H9 (cell line): ENCODE data around the gene TSPAN3. TPM values are rescaled to one million over a fixed set of nuclear protein-coding genes. Genes with fewer than 3 reads are reported as not detected.

ENCODE experiments used
- DNase-seq: peaks from one replicate; pipeline ENCODE4 v3.0.0-alpha.2; 2017
- H2AFZ ChIP-seq: one replicate; pipeline ENCODE4 v1.6.1; 2013; ENCODE audit warnings: mild to moderate bottlenecking, low read length, control low read depth, moderate library complexity
- H2AK5ac ChIP-seq: 2 replicates; pipeline ENCODE4 v1.6.1; 2013; ENCODE audit warnings: low read length, control low read depth, mixed read lengths; ENCODE audit not compliant: insufficient read length
- H2BK120ac ChIP-seq: one replicate; pipeline ENCODE4 v1.6.1; 2013; ENCODE audit warnings: low read depth, mild to moderate bottlenecking, low read length, control low read depth, inconsistent platforms; ENCODE audit not compliant: poor library complexity, severe bottlenecking
- H2BK12ac ChIP-seq: 2 replicates; pipeline ENCODE4 v1.6.1; 2013; ENCODE audit warnings: low read length, control low read depth, mixed read lengths, low read depth; ENCODE audit not compliant: insufficient read length
- H2BK15ac ChIP-seq: 2 replicates; pipeline ENCODE4 v1.6.1; 2013; ENCODE audit warnings: low read depth, low read length, control low read depth
- H2BK20ac ChIP-seq: one replicate; pipeline ENCODE4 v1.6.1; 2013; ENCODE audit warnings: low read depth, mild to moderate bottlenecking, low read length, control low read depth, inconsistent platforms; ENCODE audit not compliant: poor library complexity, severe bottlenecking
- H2BK5ac ChIP-seq: 2 replicates; pipeline ENCODE4 v1.6.1; 2013; ENCODE audit warnings: low read length, control low read depth, mixed read lengths; ENCODE audit not compliant: insufficient read length
- H3K14ac ChIP-seq: 2 replicates; pipeline ENCODE4 v1.6.1; 2013; ENCODE audit warnings: low read length, control low read depth; ENCODE audit not compliant: insufficient read depth
- H3K18ac ChIP-seq: 2 replicates; pipeline ENCODE4 v1.6.1; 2013; ENCODE audit warnings: low read depth, mild to moderate bottlenecking, mixed read lengths, low read length, control low read depth; ENCODE audit not compliant: insufficient read length
- H3K23ac ChIP-seq: 2 replicates; pipeline ENCODE4 v1.6.1; 2013; ENCODE audit warnings: low read length, control low read depth, mixed read lengths, low read depth; ENCODE audit not compliant: insufficient read length
- H3K23me2 ChIP-seq: 2 replicates; pipeline ENCODE4 v1.6.1; 2013; ENCODE audit warnings: low read depth, mild to moderate bottlenecking, mixed read lengths, low read length, control low read depth; ENCODE audit not compliant: insufficient read length, poor library complexity, severe bottlenecking
- H3K27ac ChIP-seq: 2 replicates; pipeline ENCODE4 v1.5.1; 2013; ENCODE audit warnings: low read length, control low read depth, mixed read lengths, low read depth; ENCODE audit not compliant: insufficient read length
- H3K27me3 ChIP-seq: 2 replicates; pipeline ENCODE4 v1.6.1; 2013; ENCODE audit warnings: low read length, control low read depth, inconsistent platforms; ENCODE audit not compliant: insufficient read depth
- H3K4ac ChIP-seq: 2 replicates; pipeline ENCODE4 v1.6.1; 2013; ENCODE audit warnings: low read depth, mild to moderate bottlenecking, control low read depth, inconsistent platforms, low read length, moderate library complexity
- H3K4me1 ChIP-seq: 2 replicates; pipeline ENCODE4 v1.6.1; 2013; ENCODE audit warnings: low read length, control low read depth, inconsistent platforms; ENCODE audit not compliant: insufficient read depth
- H3K4me2 ChIP-seq: 2 replicates; pipeline ENCODE4 v1.6.1; 2013; ENCODE audit warnings: low read length, control low read depth, mixed read lengths; ENCODE audit not compliant: insufficient read length, insufficient read depth
- H3K56ac ChIP-seq: 2 replicates; pipeline ENCODE4 v1.6.1; 2013; ENCODE audit warnings: low read depth, mild to moderate bottlenecking, mixed read lengths, low read length, control low read depth; ENCODE audit not compliant: insufficient read length
- H3K79me1 ChIP-seq: 2 replicates; pipeline ENCODE4 v1.6.1; 2013; ENCODE audit warnings: low read depth, mild to moderate bottlenecking, moderate library complexity, low read length, control low read depth, inconsistent platforms; ENCODE audit not compliant: insufficient read depth, poor library complexity, severe bottlenecking
- H3K79me2 ChIP-seq: 2 replicates; pipeline ENCODE4 v1.6.1; 2013; ENCODE audit warnings: low read length, control low read depth, inconsistent platforms; ENCODE audit not compliant: insufficient read depth
- H3K9ac ChIP-seq: 2 replicates; pipeline ENCODE4 v1.6.1; 2013; ENCODE audit warnings: low read length, control low read depth, mixed read lengths; ENCODE audit not compliant: insufficient read length; ENCODE audit errors: extremely low read depth
- H3K9me3 ChIP-seq: one replicate; pipeline ENCODE4 v1.6.1; 2013; ENCODE audit warnings: low read depth, low read length, inconsistent platforms; ENCODE audit not compliant: control insufficient read depth
- H3T11ph ChIP-seq: one replicate; pipeline ENCODE4 v1.6.1; 2013; ENCODE audit warnings: mild to moderate bottlenecking, low read length, control low read depth, inconsistent platforms
- H4K20me1 ChIP-seq: one replicate; pipeline ENCODE4 v1.6.1; 2013; ENCODE audit not compliant: control insufficient read depth, insufficient read length, insufficient read depth
- H4K5ac ChIP-seq: 2 replicates; pipeline ENCODE4 v1.6.1; 2013; ENCODE audit warnings: low read depth, mild to moderate bottlenecking, mixed read lengths, low read length, control low read depth; ENCODE audit not compliant: insufficient read length
- H4K8ac ChIP-seq: replicated peaks from 2 replicates; pipeline ENCODE4 v1.6.1; 2013; ENCODE audit warnings: low read length, control low read depth, mixed read lengths, low read depth; ENCODE audit not compliant: insufficient read length
- H4K91ac ChIP-seq: 2 replicates; pipeline ENCODE4 v1.6.1; 2013; ENCODE audit warnings: low read depth, mild to moderate bottlenecking, moderate library complexity, mixed read lengths, low read length, control low read depth; ENCODE audit not compliant: insufficient read length
- H3K27ac Mint-ChIP-seq, 3 experiments: 2 replicates in 2 of 3; 3 replicates in 1 of 3; pipeline ENCODE4 v1.8.0; 2020 to 2021; ENCODE audit warnings: mixed read lengths in 3 of 3, mild to moderate bottlenecking in 1 of 3, moderate library complexity in 1 of 3
- H3K27me3 Mint-ChIP-seq: 2 replicates; pipeline ENCODE4 v1.8.0; 2021; ENCODE audit warnings: low read depth, mild to moderate bottlenecking, moderate library complexity, mixed read lengths
- H3K36me3 Mint-ChIP-seq, 3 experiments: 2 replicates in 2 of 3; 3 replicates in 1 of 3; pipeline ENCODE4 v1.8.0; 2020 to 2021; ENCODE audit warnings: low read depth in 3 of 3, mixed read lengths in 3 of 3; ENCODE audit not compliant: insufficient read depth in 1 of 3
- H3K4me1 Mint-ChIP-seq, 2 experiments: 2 replicates each; pipeline ENCODE4 v1.8.0; 2020; ENCODE audit warnings: mixed read lengths in 2 of 2
- H3K4me3 Mint-ChIP-seq, 2 experiments: 2 replicates in 1 of 2; 3 replicates in 1 of 2; pipeline ENCODE4 v1.8.0; 2020 to 2021; ENCODE audit warnings: mild to moderate bottlenecking in 2 of 2, mixed read lengths in 2 of 2, moderate library complexity in 1 of 2
- H3K9me3 Mint-ChIP-seq, 2 experiments: 2 replicates in 1 of 2; 3 replicates in 1 of 2; pipeline ENCODE4 v1.8.0; 2020; ENCODE audit warnings: mild to moderate bottlenecking in 2 of 2, mixed read lengths in 2 of 2, moderate library complexity in 1 of 2
- WGBS: extraction: QIAGEN DNeasy Blood & Tissue Kit; methylation state at CpG from one replicate; pipeline ENCODE4 v1.1.7; 2013; ENCODE audit warnings: missing lambda C conversion rate, low lambda C conversion rate, mixed read lengths; ENCODE audit not compliant: insufficient read length; ENCODE audit errors: extremely low coverage; 5-methylcytosine and 5-hydroxymethylcytosine counted together
- total RNA-seq: library from RNA; stranded (reverse); gene quantifications from 2 replicates; pipeline ENCODE4 v1.2.1, GENCODE V29; 2021
- TF ChIP-seq, protein P1 (sequence below): fragments of 200-600 bp; sonication (generic); conservative IDR thresholded peaks from 3 replicates; pipeline ENCODE4 v1.8.0; 2021; ENCODE audit warnings: antibody characterized with exemption, mild to moderate bottlenecking

Gene TSPAN3
- total RNA-seq, 1 experiment from 2014 or later, result 117 TPM

- Histone ChIP-seq H3K18ac (no peak overlapping the region), H3K79me2 (no peaks in the 10 kb centered on the region), H3K9me3 (no peaks in the 10 kb centered on the region), H2BK5ac (no peak overlapping the region), H2BK15ac (no peak overlapping the region), H2AK5ac (no peak overlapping the region), H3K23ac (no peak overlapping the region), H3K9ac (no peak overlapping the region), H3T11ph (no peak overlapping the region), H2BK120ac (no peak overlapping the region), H3K27me3 (no peaks in the 10 kb centered on the region), H3K23me2 (no peaks in the 10 kb centered on the region), H3K56ac (no peak overlapping the region), H3K79me1 (no peaks in the 10 kb centered on the region), H3K4me1 (no peaks in the 10 kb centered on the region), H3K4me2 (no peak overlapping the region), H4K91ac (no peak overlapping the region), H3K4ac (no peak overlapping the region), H4K20me1 (no peaks in the 10 kb centered on the region), H3K27ac (no peak overlapping the region), H4K5ac (no peak overlapping the region), H3K14ac (no peak overlapping the region), H2AFZ (no peak overlapping the region), H2BK20ac (no peak overlapping the region), H2BK12ac (no peak overlapping the region), H4K8ac (no peak overlapping the region)
- no peak overlapping the region for H3K4me3 Mint-ChIP-seq
- no CpG with 5 or more reads among the region's 21 CpGs for WGBS
- H3K27ac Mint-ChIP-seq, result no peak overlapping the region
- H3K36me3 Mint-ChIP-seq, result no peaks in the 10 kb centered on the region
- peaks cover 4% of the 10 kb centered on the region for H3K27me3 Mint-ChIP-seq
- TF ChIP-seq, protein P1, sequence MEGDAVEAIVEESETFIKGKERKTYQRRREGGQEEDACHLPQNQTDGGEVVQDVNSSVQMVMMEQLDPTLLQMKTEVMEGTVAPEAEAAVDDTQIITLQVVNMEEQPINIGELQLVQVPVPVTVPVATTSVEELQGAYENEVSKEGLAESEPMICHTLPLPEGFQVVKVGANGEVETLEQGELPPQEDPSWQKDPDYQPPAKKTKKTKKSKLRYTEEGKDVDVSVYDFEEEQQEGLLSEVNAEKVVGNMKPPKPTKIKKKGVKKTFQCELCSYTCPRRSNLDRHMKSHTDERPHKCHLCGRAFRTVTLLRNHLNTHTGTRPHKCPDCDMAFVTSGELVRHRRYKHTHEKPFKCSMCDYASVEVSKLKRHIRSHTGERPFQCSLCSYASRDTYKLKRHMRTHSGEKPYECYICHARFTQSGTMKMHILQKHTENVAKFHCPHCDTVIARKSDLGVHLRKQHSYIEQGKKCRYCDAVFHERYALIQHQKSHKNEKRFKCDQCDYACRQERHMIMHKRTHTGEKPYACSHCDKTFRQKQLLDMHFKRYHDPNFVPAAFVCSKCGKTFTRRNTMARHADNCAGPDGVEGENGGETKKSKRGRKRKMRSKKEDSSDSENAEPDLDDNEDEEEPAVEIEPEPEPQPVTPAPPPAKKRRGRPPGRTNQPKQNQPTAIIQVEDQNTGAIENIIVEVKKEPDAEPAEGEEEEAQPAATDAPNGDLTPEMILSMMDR, result no peak
- H3K9me3 Mint-ChIP-seq, result no peaks in the 10 kb centered on the region
- H3K4me1 Mint-ChIP-seq, result peaks cover 9 to 30% of the 10 kb centered on the region in 2 experiments
- peak; percentile 22 for DNase-seq
Measured at GRCh38 chr15:77029166-77030047, 41.5 kb downstream of the TSPAN3 start.
